Measurements from ENCODE around the gene PPP1R12A. TPM values are rescaled to one million over a fixed set of nuclear protein-coding genes. Genes with fewer than 3 reads are reported as not detected.
"Not testable (repeated sequence)": the region's sequence is repeated elsewhere in the genome, so short reads cannot be mapped to it uniquely, and the experiment has no call there.

Gene PPP1R12A
- 82.4 and 89.8 TPM in 2 replicates for total RNA-seq

DNA sequence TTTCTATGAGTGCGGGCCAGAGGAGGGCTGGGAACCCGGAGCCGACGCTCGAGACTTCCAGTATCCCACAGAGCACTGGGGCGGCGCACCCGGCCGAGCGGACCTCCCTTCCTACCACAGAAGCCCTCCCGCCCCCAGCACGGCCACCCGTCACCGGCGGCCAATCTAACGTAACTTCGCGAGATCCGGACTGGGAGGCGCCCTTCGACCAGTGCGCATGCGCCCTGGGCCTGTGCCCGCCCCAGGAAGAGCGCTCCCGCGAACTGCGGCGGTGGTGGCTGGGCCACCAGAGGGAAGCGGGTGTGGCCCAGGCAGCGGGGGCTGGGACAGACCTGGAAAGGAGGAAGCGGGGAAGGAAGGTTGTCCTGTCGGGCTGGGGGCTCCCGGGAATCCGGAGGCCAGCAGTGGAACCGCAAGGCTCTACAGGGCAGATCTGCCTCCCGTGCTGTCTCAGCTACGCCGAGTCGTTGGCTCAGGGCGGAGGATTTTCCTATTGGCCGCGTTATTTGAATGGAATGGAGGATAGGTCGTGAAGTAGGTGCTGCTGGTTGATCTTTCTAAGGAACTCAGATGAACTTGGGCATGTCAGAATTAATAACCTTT is at the start of gene PPP1R12A:
PPP1R12A (minus strand) TSS at position 77 of the 603 bp plus-strand sequence. CDS start 166 bp downstream, outside the sequence.
- Mint-ChIP-seq H3K4me3 (ENCODE audit: low read depth) (peak within 1 kb of the TSS; percentile 92), H3K36me3 (ENCODE audit: low read depth) (peaks cover 5% of the 10 kb centered on the region), H3K9me3 (no peaks in the 10 kb centered on the region), H3K4me1 (ENCODE audit: low read depth) (peaks cover 29% of the 10 kb centered on the region), H3K27me3 (ENCODE audit: low read depth) (no peaks in the 10 kb centered on the region), H3K27ac (peak within 1 kb of the TSS; percentile 91)
- intact Hi-C loops (cut with micrococcal nuclease): loop anchor here (1.0 to 10.0 kb wide), 5 partner anchors 8 to 252 kb away; partner anchors contain the start of gene PAWR
- DNase-seq (ENCODE audit: low spot score): peak; percentile 94

DNA sequence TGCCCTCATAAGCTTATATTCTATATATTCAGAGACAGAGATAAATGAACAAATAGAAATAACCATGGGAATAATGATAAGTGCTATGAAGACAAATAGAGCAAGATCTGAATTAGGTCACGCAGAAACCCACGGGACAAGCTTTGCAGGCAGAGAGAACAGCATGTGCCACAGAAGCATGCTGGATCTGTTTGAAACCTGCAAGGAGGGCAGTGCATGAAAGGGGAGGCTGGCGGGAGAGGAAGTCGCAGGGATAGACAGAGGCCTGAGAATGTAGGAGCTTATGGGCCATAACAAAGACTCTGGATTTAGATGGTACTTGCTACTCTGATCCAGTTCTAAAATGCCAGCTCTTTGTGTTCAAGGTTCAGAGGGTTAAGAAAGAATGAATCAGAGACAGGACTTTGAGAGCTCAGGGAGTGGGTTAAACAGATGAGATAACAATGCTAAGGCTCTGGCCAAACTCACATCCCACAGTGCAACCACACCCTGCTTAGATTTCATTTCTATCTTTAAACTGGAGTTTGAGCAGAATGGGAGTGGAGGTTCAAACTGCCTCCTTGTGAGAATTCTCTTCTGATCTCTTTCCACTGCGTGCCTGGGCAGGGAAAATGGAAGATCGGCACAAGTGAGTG is 49.2 kb upstream of the PPP1R12A start:
- no peaks in the 10 kb centered on the region for H3K4me1 Mint-ChIP-seq (ENCODE audit: low read depth)
- H3K9me3 Mint-ChIP-seq: no peaks in the 10 kb centered on the region
- intact Hi-C loops (cut with micrococcal nuclease): no loop called here
- peaks cover 13% of the 10 kb centered on the region for H3K27me3 Mint-ChIP-seq (ENCODE audit: low read depth)
- no peak overlapping the region for H3K27ac Mint-ChIP-seq
- DNase-seq (ENCODE audit: low spot score): no peak
- no peak overlapping the region for H3K4me3 Mint-ChIP-seq (ENCODE audit: low read depth)
- H3K36me3 Mint-ChIP-seq (ENCODE audit: low read depth): no peaks in the 10 kb centered on the region

- no peak for DNase-seq (ENCODE audit: low spot score)
- intact Hi-C loops (cut with micrococcal nuclease): no loop called here
- H3K27me3 Mint-ChIP-seq (ENCODE audit: low read depth): peaks cover 15% of the 10 kb centered on the region
- no peaks in the 10 kb centered on the region for H3K36me3 Mint-ChIP-seq (ENCODE audit: low read depth)
- no peak overlapping the region for H3K27ac Mint-ChIP-seq
- no peak overlapping the region for H3K4me3 Mint-ChIP-seq (ENCODE audit: low read depth)
- H3K9me3 Mint-ChIP-seq: no peaks in the 10 kb centered on the region
- no peaks in the 10 kb centered on the region for H3K4me1 Mint-ChIP-seq (ENCODE audit: low read depth)
Measured at GRCh38 chr12:79983492-79983891, 48.6 kb upstream of the PPP1R12A start.

DNA sequence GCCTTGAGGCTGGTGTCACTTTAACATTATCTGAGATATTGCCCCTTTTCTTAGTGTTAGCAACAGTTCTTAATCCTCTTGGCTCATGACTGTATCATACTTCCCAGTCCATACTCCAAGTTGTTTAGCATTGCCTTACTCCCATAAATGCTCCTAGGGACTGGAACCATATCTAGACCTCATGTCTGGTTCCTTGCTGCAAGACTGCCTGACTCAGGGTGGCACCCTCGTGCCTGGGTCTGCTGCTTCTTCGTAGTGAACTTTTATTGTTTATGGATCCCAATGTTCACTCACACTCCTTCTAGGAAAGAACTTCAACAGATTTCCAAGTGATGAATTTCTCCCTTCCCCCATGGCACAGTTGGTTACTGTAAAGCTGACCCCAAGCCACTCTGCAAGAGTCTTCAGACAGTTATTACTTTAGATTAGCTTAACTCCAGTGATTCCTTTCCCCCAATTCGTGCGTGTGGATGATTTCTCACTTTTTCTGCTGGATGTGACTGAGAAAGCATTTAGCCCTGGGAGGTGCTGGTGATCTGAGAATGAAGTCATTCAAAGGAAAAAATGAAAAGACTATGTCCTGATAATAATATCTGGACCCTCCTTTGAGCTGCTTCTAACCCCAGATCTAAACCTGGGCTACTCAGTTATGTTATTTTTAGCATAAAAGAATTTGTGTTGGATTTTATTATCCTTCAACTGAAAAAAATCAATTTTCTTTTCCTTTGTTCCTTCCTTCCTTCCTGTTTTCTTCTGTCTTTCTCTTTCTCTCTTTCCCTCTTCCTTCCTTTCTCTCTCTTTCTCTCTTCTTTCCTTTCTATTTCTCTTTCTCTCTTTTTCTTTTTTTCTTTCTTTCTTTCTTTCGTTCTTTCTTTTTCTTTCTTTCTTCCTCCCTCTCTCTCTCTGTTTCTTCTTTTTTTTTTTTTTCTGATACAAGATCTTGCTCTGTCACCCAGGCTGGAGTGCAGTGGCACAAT is 47.5 kb upstream of the PPP1R12A start:
- Mint-ChIP-seq H3K9me3 (no peaks in the 10 kb centered on the region), H3K4me3 (ENCODE audit: low read depth) (no peak overlapping the region), H3K27me3 (ENCODE audit: low read depth) (peaks cover 13% of the 10 kb centered on the region), H3K4me1 (ENCODE audit: low read depth) (no peaks in the 10 kb centered on the region), H3K27ac (no peak overlapping the region), H3K36me3 (ENCODE audit: low read depth) (no peaks in the 10 kb centered on the region)
- intact Hi-C loops (cut with micrococcal nuclease): no loop called here
- DNase-seq (ENCODE audit: low spot score): no peak

DNA sequence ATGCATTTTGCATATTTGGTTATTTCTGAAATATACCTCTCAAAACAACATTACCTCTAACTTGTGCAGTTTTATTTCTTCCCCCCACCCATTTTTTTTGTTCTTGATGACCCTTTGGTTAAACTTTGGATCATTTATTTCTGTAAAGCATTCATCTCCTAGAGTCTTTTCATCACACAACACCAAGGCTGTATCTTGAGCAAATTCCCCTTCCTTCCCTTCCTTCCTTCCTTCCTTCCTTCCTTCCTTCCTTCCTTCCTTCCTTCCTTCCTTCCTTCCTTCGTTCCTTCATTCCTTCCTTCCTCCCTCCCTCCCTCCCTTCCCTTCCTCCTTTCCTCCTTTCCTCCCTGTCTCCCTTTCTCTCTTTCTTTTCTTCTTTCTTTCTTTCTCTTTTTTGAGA is 43.8 kb upstream of the PPP1R12A start:
- Mint-ChIP-seq H3K9me3 (no peaks in the 10 kb centered on the region), H3K4me3 (ENCODE audit: low read depth) (no peak overlapping the region), H3K27me3 (ENCODE audit: low read depth) (peaks cover 10% of the 10 kb centered on the region), H3K27ac (no peak overlapping the region), H3K4me1 (ENCODE audit: low read depth) (no peaks in the 10 kb centered on the region), H3K36me3 (ENCODE audit: low read depth) (no peaks in the 10 kb centered on the region)
- no peak for DNase-seq (ENCODE audit: low spot score)
- intact Hi-C loops (cut with micrococcal nuclease): no loop called here

GRCh38 chr12:79977856-79978460 is 43.1 kb upstream of the PPP1R12A start:
- H3K4me3 Mint-ChIP-seq (ENCODE audit: low read depth); H3K27me3 Mint-ChIP-seq (ENCODE audit: low read depth); H3K4me1 Mint-ChIP-seq (ENCODE audit: low read depth); H3K9me3 Mint-ChIP-seq; intact Hi-C loops (cut with micrococcal nuclease); H3K27ac Mint-ChIP-seq; H3K36me3 Mint-ChIP-seq (ENCODE audit: low read depth); DNase-seq (ENCODE audit: low spot score): not testable (repeated sequence)

GRCh38 chr12:79975143-79975542 is 40.2 kb upstream of the PPP1R12A start:
- Mint-ChIP-seq H3K9me3 (no peaks in the 10 kb centered on the region), H3K36me3 (ENCODE audit: low read depth) (no peaks in the 10 kb centered on the region), H3K4me3 (ENCODE audit: low read depth) (no peak overlapping the region), H3K27me3 (ENCODE audit: low read depth) (peaks cover 7% of the 10 kb centered on the region), H3K4me1 (ENCODE audit: low read depth) (no peaks in the 10 kb centered on the region), H3K27ac (no peak overlapping the region)
- intact Hi-C loops (cut with micrococcal nuclease): no loop called here
- DNase-seq (ENCODE audit: low spot score): no peak

- Mint-ChIP-seq H3K4me3 (ENCODE audit: low read depth) (no peak overlapping the region), H3K4me1 (ENCODE audit: low read depth) (no peaks in the 10 kb centered on the region), H3K36me3 (ENCODE audit: low read depth) (no peaks in the 10 kb centered on the region), H3K9me3 (no peaks in the 10 kb centered on the region), H3K27me3 (ENCODE audit: low read depth) (peaks cover 6% of the 10 kb centered on the region), H3K27ac (no peak overlapping the region)
- DNase-seq (ENCODE audit: low spot score): no peak
- intact Hi-C loops (cut with micrococcal nuclease): no loop called here
Measured at GRCh38 chr12:79973801-79974200, 38.9 kb upstream of the PPP1R12A start.

GRCh38 chr12:79964100-79964627 is 29.3 kb upstream of the PPP1R12A start:
- Mint-ChIP-seq H3K27ac (no peak overlapping the region), H3K36me3 (ENCODE audit: low read depth) (no peaks in the 10 kb centered on the region), H3K9me3 (no peaks in the 10 kb centered on the region), H3K4me3 (ENCODE audit: low read depth) (no peak overlapping the region), H3K27me3 (ENCODE audit: low read depth) (peaks cover 3% of the 10 kb centered on the region), H3K4me1 (ENCODE audit: low read depth) (no peaks in the 10 kb centered on the region)
- no peak for DNase-seq (ENCODE audit: low spot score)
- intact Hi-C loops (cut with micrococcal nuclease): no loop called here

GRCh38 chr12:79961411-79961810 is 26.5 kb upstream of the PPP1R12A start:
- Mint-ChIP-seq H3K4me3 (ENCODE audit: low read depth) (no peak overlapping the region), H3K9me3 (no peaks in the 10 kb centered on the region), H3K4me1 (ENCODE audit: low read depth) (no peaks in the 10 kb centered on the region), H3K36me3 (ENCODE audit: low read depth) (no peaks in the 10 kb centered on the region), H3K27me3 (ENCODE audit: low read depth) (peaks cover 3% of the 10 kb centered on the region), H3K27ac (no peak overlapping the region)
- no peak for DNase-seq (ENCODE audit: low spot score)
- intact Hi-C loops (cut with micrococcal nuclease): no loop called here

DNA sequence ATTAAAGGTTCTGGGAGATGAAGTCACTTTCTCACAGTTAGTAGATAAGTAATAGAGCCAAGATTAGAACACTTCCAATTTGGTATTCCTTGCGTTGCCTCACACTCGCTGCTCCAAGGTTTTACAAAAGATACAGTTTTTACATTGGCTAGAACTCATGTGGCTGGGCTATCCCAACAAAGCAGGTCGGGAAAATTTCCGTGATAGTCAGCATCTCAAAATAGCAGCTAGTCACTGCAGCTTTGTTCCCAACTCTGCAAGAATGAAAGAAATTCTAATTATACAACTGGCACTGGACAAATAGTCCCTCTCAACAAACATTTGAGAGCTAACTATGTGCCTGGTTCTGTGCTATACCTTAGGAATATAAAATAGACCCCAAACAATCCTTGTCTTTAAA is 24.6 kb upstream of the PPP1R12A start:
- no peaks in the 10 kb centered on the region for H3K36me3 Mint-ChIP-seq (ENCODE audit: low read depth)
- H3K4me1 Mint-ChIP-seq (ENCODE audit: low read depth): no peaks in the 10 kb centered on the region
- H3K4me3 Mint-ChIP-seq (ENCODE audit: low read depth): no peak overlapping the region
- H3K9me3 Mint-ChIP-seq: peaks cover 7% of the 10 kb centered on the region
- intact Hi-C loops (cut with micrococcal nuclease): no loop called here
- DNase-seq (ENCODE audit: low spot score): no peak
- H3K27ac Mint-ChIP-seq: no peak overlapping the region
- peaks cover 10% of the 10 kb centered on the region for H3K27me3 Mint-ChIP-seq (ENCODE audit: low read depth)

DNA sequence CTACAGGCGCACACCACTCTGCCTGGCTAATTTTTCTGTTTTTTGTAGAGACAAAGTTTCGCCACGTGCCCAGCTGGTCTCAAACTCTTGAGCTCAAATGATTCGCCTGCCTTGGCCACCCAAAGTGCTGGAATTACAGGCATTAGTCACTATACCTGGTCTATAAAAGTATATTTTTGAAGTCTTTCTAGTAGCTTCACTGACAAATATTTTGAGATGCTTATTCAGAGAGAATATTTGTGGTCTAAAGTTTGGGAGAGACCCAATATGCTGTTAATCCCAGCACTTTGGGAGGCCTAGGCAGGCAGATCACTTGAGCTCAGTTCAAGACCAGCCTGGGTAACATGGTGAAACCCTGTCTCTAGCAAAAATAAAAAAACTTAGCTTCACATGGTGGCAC is 22.0 kb upstream of the PPP1R12A start:
- no peak overlapping the region for H3K4me3 Mint-ChIP-seq (ENCODE audit: low read depth)
- peaks cover 27% of the 10 kb centered on the region for H3K27me3 Mint-ChIP-seq (ENCODE audit: low read depth)
- no peak overlapping the region for H3K27ac Mint-ChIP-seq
- H3K9me3 Mint-ChIP-seq: peaks cover 7% of the 10 kb centered on the region
- no peak for DNase-seq (ENCODE audit: low spot score)
- intact Hi-C loops (cut with micrococcal nuclease): no loop called here
- H3K4me1 Mint-ChIP-seq (ENCODE audit: low read depth): peaks cover 3% of the 10 kb centered on the region
- no peaks in the 10 kb centered on the region for H3K36me3 Mint-ChIP-seq (ENCODE audit: low read depth)
